Suprapubic skin (tissue), 3 donors: ENCODE results near the gene ZNF384.

Experiments used
- CTCF ChIP-seq, 2 donors: fragments of 200-600 bp in 1 of 2; fragments of 450-650 bp in 1 of 2; sonication (generic) in 1 of 2; IDR thresholded peaks; one replicate each; pipeline ENCODE4 v1.5.1; 2016 to 2019; ENCODE audit warnings: antibody characterized with exemption in 2 of 2, mild to moderate bottlenecking in 1 of 2, moderate library complexity in 1 of 2
- EP300 ChIP-seq: sonication (generic); formaldehyde crosslinking; IDR thresholded peaks from one replicate; pipeline ENCODE4 v1.6.1; 2017; ENCODE audit warnings: antibody characterized with exemption

- TF ChIP-seq CTCF (IDR thresholded peaks at IDR 0.05) (no peak), EP300 (no peak)
These were observed 9.3 kb upstream of the ZNF384 start for GRCh38 chr12:6698352-6699046.
